DMS79 (cell line): ENCODE results near the gene POMGNT2.
"Not testable (repeated sequence)": the region's sequence is repeated elsewhere in the genome, so short reads cannot be mapped to it uniquely, and the experiment has no call there.

Source experiments
- DNase-seq: peaks from one replicate; lab custom pipeline; 2025; lab: John Stamatoyannopoulos, UW

Gene POMGNT2

DNA sequence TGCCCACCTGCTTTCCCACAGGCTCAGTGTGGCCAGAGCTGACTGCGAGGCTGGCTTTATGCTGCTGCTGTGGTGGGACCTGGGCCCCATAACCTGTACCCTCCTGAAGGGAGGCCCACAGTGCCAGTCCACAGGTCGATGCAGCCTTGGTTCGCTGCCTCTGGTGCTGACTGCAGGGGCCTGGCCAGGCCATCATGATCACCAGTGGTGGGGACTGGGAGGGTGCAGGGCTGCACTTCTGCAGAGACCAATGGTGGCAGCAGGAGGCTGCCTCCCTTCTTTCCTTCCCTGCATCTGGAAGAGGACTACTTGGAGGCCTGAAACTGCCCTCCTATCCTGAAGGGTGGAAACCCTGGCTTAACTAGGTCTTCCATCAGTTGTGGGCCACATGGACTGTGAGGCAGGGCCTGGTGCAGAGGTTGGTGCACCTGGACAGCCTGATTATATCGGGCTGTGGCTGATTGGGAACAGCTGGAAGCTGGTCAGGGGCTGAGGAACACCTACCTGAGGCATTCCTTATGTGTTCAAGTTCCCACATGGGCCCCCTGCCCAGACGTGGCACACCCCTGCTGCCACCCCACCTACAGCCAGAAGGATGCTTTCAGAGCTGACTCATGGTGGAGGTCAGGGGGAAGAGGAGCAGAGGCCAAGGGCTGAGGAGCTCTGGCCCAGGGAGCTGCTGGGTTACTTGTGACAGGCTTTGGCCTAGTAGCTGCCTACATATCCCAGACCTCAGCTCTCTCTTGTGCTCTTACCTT lies 29.8 kb downstream of the POMGNT2 start:
- no peak for DNase-seq

GRCh38 chr3:43074901-43075689 lies 30.8 kb downstream of the POMGNT2 start:
- no peak for DNase-seq

DNA sequence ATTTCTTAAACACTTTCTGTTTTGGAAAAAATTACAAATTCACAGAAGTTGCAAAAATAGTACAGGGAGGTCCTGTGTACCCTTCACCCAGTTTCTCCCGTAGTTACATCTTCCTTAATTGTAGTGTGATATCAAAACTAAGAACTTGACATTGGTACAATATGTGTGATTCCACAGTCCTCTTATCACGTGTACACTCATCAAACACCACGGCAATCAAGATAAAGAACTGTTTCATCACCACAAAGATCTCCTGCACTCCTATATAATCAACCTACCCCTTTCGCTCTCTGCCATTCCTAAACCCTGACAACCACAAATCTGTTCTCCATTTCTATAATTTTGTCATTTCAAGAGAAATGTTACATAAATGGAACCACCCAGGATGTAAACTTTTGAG lies 31.4 kb downstream of the POMGNT2 start:
- no peak for DNase-seq

DNA sequence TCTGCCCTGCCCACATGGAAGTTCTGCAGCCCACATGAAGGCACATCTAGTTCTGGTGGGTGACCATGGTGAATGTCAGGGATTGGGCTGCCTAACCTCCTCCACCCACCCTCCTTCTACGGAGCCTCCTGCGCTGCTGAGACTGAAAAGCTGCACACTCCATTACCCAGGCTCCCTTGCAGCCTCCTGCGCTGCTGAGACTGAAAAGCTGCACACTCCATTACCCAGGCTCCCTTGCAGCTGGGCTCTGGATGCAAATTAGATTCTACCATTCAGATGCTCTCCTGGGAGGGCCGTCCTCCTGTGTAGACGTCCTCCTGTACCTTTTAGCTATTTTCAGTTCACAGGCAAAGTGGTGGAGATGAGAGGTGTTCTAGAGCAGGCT lies 32.1 kb downstream of the POMGNT2 start:
- DNase-seq, result no peak

DNA sequence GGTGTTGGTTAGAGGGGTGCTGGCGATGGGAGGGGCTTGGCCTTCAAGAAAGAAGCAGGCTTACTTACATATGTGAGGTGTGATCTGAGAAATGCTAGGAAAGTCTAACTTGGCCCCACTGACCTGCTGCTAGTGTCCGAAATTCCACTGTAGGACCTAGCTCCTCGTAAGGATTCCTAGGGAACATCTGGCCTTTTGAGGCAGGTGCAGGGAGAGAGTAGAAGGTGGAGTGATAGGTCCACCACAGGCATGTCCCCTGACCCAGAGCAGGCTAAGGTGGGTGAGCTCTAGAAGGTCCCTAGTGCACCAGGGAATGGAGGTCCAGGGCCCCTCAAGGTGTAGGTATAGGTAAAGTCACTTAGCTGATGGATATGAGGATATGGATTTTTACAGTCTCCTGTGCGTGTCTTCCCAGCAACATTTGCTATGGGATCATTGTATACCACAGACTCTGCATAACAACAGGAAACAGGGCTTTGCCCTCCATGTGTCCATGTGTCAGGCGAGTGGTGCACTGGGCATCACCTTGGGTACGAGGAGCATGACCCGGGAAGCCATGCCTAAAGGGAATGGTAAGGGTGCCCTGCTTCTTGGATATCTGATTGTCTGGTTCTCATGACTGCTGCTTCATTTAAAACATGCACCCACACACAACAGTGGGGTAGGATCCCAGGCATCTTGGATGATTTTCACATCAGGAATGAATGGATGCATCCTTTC lies 32.6 kb downstream of the POMGNT2 start:
- DNase-seq, result no peak

- DNase-seq, result no peak
These were observed 33.5 kb downstream of the POMGNT2 start for GRCh38 chr3:43072361-43072760.

DNA sequence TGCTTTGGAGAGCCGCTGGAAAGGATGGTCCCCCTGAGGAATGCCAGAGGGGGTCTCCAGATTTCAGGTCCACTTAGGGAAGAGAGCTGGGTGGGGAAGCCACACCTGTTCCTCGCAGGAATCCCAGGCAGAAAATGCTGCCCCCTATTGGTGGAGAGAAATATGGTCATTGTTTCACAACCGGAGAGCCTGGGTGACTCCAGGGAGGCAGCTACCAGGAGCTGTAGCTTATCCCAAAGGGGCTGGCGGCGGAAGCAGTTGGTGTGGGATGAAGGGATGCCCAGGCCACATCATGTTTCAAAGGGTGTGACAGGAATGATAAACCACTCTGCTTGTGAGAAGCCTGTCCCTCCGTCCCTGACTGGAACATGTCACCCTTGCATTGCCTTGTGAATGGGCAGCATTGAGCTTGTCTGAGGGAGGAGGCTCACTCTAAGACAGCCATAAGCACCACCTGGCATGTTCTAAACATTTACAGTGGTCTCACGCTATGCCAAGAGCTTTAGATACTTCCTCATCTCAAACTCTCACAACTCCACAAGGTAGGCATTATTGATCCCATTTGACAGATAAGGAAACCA lies 34.5 kb downstream of the POMGNT2 start:
- no peak for DNase-seq

DNA sequence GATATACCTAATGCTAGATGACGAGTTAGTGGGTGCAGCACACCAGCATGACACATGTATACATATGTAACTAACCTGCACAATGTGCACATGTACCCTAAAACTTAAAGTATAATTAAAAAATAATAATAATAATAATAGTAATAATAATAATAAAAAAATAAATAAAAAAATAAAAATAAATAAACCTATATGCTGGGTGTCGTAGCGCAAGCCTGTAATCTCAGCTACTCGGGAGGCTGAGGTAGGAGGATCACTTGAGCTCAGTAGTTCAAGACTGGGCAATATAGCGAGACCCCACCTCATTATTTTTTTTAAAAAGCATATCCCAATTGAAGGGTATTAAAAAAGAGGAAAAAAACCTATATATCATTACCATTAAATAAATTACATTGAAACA lies 35.2 kb downstream of the POMGNT2 start:
- not testable (repeated sequence) for DNase-seq

DNA sequence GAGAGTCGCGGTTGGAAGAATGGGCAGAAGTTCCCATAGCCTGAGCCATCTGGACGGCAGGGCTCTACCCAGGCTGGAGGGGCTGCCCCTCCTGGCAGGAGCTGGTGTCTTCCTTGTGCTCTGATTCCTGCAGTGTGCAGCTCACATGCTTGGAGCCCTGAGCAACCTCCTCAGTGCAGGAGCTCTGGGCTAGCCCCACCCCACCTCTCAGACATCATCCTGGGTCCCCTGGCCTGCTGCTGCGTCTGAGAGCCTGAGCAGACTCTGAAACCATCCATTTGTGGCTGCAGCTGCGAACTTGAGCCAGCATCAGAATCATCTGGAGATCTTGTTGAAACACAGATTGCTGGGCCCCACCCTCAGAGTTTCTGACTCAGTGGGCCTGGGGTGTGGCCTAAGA lies 42.8 kb downstream of the POMGNT2 start:
- DNase-seq, result no peak

DNA sequence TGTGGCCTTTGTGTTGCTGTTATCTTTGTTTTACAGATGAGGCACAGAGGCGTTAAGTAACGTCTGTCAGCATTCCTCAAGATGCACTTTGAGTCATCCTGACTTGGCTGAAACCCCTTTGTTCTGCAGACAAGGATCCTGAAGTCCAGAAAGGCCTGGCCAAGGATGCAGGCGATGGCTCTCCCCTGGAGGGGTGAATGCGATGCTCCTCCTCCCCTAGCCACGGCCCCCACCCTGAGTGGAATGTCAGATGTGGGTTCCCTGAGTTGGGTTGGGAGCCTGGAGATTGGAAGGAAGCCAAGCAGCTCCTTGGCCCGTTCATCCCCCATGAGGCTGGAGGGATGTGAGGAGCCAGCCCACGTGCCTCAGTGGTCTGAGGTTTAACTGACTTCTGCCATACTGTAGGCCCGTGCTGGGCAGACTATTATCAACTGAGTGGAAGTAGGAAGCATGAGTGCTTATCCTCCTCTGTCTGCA lies 43.3 kb downstream of the POMGNT2 start:
- no peak for DNase-seq

DNA sequence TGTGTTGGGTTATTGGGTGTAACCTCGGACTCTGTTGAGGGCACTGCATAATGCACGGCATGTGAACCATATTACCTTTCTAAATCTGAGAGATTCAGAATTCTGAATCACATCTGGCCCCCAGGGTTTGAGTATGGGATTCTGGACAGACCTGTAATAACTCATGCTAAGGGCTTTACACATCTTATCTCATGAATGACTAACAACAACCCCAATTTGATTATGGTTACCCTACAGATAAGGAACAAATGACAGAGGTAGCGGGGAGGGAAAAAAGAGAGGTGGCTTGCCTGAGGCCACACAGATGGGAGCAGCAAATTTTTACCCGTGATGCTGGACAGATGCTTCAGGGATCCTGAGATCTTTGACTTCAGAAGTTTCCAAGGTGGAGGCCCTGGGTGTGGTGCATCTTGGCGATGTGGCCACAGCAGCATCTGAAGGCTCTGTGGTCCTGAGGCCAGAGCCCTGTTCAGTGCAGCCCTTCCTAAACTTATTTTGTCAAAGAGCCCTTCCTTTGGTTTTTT lies 43.8 kb downstream of the POMGNT2 start:
- DNase-seq, result no peak

DNA sequence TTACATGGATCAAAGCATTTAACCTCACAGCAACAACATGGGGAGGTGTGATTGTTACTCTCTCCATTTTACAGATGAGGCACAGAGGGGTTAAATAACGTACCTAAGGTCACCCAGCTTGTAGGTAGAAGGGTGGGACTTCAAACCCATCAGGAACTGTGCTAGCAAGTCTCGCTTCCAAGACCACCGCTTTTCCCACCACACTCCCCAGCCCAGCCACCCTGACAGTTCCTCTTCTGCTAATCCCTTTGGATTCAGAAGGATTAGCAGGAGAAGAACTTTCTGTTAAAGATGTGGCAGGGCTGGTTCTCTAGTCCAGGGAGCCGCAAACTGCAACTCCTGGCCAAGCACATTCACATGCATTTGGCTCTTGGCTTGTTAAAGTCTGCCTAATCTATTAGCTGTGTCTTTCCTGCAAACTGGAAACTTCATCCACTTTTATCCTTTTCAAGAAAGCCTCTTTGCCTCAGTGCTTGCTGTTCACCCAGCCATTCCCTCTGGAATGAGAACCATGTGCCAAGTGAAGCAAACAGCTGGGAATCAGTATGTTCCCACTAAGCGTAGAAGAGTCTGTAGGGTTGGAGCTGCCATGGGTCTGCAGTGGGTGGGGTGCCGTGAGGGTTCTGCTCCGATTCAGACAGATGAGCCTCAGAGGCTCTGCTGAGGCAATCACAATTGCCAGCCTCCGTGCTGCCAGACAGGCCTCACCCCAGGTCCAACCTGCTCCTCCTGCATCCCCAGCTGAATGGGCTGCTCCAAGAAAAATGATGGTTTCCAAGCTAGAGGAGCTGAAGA lies 44.6 kb downstream of the POMGNT2 start:
- no peak for DNase-seq

DNA sequence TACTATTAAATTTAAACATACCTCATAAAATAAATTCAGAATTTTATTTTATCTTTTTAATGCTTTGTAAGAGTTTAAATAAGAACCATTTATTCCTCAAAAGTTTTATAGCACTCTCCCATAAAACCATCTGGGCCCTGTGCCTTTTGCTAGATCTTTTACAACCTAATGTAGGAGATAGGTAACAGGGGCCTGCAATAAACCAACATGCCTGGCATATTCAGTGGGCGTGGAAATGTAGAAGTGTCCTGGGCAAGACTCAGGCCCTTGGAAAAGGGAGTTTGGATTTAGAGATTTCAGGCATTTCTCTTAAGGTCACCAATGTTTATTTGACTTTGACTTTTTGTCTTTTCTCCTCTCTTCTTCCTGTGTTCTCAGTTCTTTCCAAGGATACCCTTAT lies 46.4 kb downstream of the POMGNT2 start:
- no peak for DNase-seq

- no peak for DNase-seq
These were observed 49.8 kb downstream of the POMGNT2 start for GRCh38 chr3:43055806-43056770.

DNA sequence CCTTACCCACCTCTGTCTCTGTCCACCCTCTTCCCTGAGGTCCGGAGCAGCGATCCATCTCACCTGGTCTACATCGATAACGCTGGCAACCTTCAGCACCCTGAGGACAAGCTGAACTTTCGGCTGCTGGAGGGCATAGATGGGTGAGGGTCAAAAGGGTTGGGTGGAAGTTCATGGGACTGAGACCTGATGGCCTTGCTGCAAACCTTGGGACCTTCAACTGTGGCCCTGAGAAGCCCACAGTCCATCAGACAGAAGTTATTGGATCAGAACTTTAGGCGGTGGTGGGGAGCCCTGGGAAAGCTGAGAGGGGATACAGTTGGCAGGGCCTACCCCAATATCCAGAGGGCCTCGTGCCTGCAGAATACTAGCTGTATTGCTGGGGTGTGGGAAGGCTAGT lies 50.5 kb downstream of the POMGNT2 start:
- DNase-seq, result no peak

DNA sequence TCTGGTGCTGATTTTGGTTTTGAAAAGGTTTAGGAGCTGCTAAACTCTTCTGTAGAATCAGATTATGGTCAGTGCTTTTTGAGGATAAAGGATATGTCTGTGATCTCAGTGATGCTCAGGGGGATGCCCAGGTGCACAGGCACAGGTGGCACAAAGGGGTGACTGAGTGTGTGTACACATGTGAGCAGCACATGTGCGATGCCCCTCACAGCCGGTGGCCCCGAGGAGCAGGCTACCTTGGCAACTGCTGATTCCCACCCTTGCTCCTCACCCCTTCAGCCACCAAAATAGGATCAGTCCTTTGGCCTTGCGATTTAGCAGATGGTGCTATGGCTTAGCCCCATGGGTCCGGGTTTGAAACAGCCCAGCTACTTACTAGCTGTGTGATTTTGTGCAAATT lies 51.1 kb downstream of the POMGNT2 start:
- DNase-seq, result no peak

DNA sequence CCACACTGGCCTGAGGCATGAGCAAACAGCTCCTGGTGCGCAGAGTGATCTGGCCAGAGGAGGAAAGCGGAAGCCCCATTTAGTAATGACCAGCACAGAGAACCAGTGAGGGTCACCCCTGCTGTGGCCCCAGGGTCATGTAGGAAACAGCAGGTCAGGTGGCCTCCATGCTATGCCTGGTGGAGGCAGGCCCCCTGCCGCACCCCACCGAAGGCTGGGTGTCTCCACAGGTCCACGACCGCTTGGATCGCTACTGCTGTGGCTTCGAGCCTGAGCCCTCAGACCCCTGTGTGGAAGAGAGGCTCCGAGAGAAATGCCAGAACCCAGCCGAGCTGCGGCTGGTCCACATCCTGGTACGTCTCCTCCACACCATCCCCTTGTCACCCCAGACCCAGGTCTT lies 52.6 kb downstream of the POMGNT2 start:
- DNase-seq, result no peak

DNA sequence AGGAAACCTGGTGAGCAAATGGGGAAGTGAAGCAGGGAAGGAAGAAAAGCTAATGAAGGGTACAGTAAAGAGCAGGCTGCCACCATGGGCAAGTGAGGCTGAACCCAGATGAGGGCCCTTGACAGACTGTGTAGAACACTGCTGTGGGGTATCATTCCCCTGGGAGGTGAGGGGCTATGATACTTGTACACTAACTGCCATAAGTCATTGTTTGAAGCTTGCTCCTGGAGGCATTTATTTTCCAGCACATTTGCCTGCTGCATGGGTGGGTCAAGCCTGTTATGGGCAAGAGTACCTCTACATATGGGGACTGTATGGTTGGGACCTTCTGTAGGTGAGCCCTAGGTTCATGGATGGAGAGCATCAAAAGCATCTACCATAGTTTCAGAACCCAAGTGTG lies 57.4 kb downstream of the POMGNT2 start:
- DNase-seq, result no peak

- no peak for DNase-seq
These were observed 59.3 kb downstream of the POMGNT2 start for GRCh38 chr3:43046583-43046982.

- DNase-seq, result not testable (repeated sequence)
These were observed 60.8 kb downstream of the POMGNT2 start for GRCh38 chr3:43045079-43045478.
